HG02610 (cell line): ENCODE results near the gene TUBAL3.

Experiments
- ATAC-seq: cut with Tn5 transposase; IDR thresholded peaks from one replicate; pipeline ENCODE4 v1.9.1; 2021; ENCODE audit warnings: mild to moderate bottlenecking, moderate library complexity; ENCODE audit not compliant: unreplicated experiment

Gene TUBAL3

DNA sequence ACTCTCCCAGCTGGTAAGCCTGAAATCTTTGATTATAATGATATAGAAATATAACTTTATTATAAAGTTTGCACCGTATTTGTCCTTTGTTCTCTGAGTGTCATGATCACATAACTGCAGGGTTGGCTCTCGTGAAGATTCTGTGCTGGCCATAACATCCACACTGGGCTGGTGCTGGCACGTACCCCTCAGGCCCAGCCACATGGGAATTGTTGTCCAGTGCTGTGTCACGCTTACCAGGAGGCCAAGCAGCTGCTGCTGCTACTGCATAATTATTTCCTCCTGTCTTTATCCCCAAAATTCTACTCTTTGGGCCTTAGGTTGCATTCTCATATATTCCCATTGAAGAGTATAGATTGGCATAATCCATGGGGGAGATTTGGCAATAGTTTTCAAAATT is 60.6 kb downstream of the TUBAL3 start:
- no peak for ATAC-seq

DNA sequence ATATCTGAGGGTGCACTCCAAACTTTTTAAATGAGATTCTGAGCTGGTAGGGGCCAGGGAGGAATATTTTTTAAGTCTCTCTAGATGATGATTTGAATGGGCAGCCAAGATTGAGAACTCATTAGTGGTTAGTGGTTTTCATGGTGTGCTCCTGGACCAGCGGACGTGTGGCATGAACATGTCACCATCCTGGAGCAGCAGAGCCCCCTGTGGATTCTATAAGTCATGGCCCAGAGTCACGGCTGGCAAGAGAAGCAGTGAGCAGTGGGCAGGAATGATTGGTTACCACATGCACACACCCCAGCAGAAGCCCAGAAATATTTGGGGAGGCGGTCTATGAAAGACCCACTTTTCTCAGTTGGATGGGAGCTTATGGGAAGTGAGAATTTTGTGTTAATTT is 61.1 kb downstream of the TUBAL3 start:
- ATAC-seq = no peak
